H54 (cell line): ENCODE measurements around the gene U2SURP.
"Not testable (repeated sequence)": the region's sequence is repeated elsewhere in the genome, so short reads cannot be mapped to it uniquely, and the experiment has no call there.

ENCODE experiments used
- DNase-seq: peaks from one replicate; pipeline ENCODE4 v3.0.0; 2011; ENCODE audit warnings: low spot score, mixed read lengths; ENCODE audit not compliant: insufficient read length
- FAIRE-seq: peaks from 3 replicates; lab custom pipeline; 2011; peaks lifted over from hg19 to GRCh38; lab: Jason Lieb, UNC
- POLR2A ChIP-seq: IDR thresholded peaks from 2 replicates; pipeline ENCODE4 v1.6.1; 2011; ENCODE audit warnings: low read depth, mild to moderate bottlenecking, low read length

U2SURP gene

DNA sequence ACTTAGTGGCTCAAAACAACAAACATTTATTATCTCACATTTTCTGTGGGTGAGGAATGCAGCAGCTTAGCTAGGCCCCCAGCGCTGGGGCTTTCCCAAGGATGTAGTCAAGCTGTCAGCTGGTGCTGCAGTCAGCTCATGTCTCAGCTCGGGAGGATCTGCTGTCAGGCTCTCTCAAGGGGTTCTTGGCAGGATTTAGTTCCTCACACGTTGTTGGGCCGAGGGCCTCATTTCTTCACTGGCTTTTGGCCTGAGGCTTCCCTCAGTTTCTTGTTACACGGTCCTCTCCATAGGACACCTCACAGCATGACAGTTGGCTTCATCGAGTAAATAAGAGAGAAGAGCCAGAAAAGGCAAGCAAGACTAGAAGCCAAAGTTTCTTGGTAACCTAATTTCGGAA, 13.7 kb upstream of the U2SURP start:
- no peak for DNase-seq
- no peak for FAIRE-seq
- no peak for TF ChIP-seq POLR2A

GRCh38 chr3:142988221-142988620, 13.1 kb upstream of the U2SURP start:
- DNase-seq, FAIRE-seq: not testable (repeated sequence)

DNA sequence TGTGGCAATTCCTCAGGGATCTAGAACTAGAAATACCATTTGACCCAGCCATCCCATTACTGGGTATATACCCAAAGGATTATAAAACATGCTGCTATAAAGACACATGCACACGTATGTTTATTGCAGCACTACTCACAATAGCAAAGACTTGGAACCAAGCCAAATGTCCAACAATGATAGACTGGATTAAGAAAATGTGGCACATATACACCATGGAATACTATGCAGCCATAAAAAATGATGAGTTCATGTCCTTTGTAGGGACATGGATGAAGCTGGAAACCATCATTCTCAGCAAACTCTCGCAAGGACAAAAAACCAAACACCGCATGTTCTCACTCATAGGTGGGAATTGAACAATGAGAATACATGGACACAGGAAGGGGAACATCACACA, 12.5 kb upstream of the U2SURP start:
- DNase-seq, FAIRE-seq: not testable (repeated sequence)

- FAIRE-seq, result no peak
- no peak for TF ChIP-seq POLR2A
- no peak for DNase-seq
Measured at GRCh38 chr3:142990721-142991120, 10.6 kb upstream of the U2SURP start.

DNA sequence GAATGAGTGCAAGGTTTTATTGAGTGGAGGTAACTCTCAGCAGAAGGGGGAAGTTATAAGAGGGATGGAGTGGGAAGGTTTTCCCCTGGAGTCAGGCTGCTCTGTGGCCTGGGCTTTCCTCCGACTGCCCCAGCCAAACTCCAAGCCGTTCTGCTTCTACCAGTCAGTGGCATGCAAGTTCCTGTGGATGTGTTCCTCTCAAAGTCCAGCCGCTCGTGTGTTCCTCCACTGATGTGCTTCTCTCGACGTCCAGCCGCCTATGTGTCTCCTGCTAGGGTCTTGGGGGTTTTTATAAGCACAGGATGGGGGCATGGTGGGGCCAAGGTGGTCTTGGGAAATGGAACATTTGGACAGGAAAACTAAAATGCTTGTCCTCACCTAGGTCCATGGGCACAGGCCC, 9.0 kb upstream of the U2SURP start:
- TF ChIP-seq POLR2A, result no peak
- FAIRE-seq, result no peak

DNA sequence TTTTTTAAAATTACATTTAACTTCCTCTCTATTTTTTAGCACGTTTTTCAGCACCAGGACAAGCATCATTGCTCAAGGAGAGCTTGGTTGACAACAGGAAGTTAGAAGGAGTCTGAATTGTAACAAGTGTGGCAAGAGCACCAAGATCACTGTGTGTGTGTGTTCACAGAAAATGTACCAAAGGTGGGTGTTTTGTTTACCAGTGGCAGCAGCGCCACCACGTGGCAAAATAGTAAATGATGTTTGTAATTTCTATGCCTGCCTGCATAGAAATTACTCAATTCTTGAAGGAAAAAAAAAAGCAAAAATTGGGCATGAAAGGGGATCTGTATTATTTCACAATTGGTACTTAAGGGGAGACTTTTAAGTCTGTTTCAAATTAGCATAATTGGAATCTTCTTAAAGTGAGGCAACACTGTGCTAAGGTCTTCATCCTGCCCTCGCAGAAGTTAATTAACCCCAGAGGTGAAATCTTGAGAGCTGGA, 7.4 kb upstream of the U2SURP start:
- no peak for TF ChIP-seq POLR2A
- DNase-seq (no peak), FAIRE-seq (peak; percentile 98)

More for the DNA sequence above, 9.0 kb upstream of the U2SURP start:
- no peak for DNase-seq

DNA sequence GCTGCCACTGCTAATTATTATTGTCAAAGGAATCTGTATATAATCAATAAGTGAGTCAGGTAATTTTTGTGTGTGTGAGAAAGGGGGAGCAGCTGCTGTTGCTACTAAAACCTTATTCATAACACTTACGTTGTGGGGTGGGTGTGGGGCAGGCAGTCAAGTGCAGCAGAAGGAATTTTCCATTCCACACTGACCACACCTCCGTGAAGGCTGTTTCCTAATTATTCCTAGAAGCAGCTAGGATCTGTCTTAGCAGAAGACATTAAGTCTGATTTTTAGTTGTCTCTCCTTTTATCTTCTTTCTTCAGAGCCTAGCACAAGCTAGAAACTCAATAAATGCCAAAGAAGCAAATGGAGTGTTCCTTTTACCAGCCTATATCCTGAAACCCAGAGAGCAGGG, 4.0 kb upstream of the U2SURP start:
- no peak for TF ChIP-seq POLR2A
- DNase-seq, result no peak
- FAIRE-seq, result no peak

DNA sequence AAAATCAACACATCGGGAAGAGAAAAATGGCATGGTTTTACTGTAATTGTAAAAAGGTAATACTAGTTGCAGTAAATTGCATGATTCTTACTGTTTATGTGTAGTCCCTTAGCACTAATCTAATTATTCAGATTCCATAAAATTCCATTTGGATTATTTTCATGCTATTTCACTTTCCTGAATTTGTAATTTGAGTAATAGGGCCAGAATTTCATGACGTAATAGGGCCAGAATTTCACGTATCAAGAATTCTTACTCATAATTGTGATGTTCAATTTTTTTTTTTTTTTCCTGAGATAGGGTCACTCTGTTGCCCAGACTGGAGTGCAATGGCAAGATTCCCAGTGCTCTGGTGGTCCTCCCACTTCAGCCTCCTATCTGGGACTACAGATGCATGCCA, 2.9 kb upstream of the U2SURP start:
- TF ChIP-seq POLR2A, result no peak
- no peak for DNase-seq
- no peak for FAIRE-seq

- DNase-seq, result no peak
- no peak for TF ChIP-seq POLR2A
- FAIRE-seq, result no peak
Measured at GRCh38 chr3:142999881-143000280, 1.5 kb upstream of the U2SURP start.

GRCh38 chr3:143000528-143000927, 842 bp upstream of the U2SURP start:
- DNase-seq, result no peak
- no peak for FAIRE-seq
- TF ChIP-seq POLR2A, result no peak

DNA sequence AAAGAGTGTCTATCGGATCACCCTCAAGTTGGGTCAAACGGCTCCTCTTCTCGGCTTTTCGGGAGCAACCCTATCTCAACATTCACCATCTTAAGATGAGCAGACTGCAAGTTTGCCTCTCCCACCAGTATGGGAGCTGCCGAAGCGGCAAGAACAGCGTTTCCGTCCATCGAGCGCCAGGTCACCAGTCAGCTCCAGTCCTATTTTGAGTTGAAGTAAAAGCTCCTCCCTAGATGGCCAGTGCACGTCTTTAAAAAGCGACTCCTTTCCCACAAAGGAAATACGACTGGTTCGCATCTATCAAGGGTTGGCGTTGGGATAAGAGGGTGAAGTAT, 369 bp upstream of the U2SURP start:
- TF ChIP-seq POLR2A, result no peak
- FAIRE-seq (no peak), DNase-seq (no peak)

DNA sequence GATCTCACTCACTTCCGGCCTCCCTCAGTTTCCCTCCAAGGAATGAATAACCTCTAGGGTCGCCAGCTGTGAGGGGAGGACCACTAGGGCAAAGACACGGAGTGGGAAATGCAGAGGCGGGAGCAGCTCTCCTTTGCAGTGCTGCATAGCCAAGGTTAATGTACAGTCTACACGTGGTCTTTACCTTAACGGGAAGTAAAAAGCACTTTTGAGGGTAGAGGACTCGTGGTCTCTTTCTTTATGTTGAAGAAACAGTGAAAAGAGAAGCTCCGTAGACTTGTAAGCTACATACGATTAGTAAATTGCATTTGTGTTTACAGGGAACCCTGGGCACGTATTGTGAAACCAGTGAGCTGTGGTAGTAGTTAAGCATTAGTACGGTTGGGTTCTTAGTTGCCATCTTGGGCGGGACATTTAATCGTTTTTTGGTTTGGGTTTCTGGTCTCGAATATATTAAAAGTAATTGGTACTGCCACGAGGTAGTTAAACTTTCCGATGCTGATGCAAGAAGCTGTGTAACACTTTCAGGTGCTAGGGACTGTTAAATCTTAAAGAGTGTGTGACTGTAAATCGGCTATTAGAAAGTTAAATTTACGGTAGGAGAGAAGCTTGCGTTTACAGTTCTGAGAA, 828 bp downstream of the U2SURP start:
- TF ChIP-seq POLR2A, result no peak
- FAIRE-seq (peak; percentile 36), DNase-seq (no peak)

DNA sequence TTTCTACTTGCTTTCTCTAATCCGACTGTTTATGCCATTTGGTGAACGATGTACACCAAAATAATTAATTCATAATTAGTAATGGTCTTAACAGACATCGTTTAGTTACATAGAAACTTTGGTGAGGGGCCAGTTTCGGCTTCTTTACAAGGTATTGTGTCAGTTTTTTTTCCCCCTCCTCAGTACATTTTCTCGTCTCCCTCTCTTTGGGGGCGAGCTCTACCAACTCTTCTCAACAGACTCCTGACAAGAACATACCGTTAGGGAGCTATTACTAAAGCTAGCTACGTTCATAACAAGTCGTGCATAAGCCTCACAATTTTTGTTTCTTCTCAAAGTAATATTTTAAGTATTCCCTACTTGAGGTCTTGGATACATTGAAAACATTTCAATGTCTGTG, 1.4 kb downstream of the U2SURP start:
- no peak for FAIRE-seq

DNA sequence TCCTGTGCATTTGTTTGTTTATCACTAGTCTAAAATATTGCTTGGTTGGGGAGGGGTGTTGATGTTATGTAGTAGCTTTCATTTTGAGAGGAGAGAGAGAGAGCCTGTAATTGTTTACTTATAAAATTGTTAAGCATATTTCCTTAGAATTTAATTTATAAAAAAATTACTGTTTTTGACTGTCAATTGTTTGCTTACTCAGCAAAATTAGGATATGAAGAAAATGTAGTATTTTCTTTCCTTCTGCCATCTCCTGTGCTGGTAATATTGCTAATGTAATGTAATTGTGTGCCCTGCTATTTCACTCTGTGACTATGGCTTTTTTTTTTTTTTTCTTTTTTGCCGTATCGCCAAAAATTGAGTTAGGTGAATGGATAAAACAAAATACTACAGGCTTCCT, 3.5 kb downstream of the U2SURP start:
- no peak for FAIRE-seq
- no peak for DNase-seq
- TF ChIP-seq POLR2A, result no peak

More for the DNA sequence above, 1.4 kb downstream of the U2SURP start:
- TF ChIP-seq POLR2A, result no peak
- no peak for DNase-seq

DNA sequence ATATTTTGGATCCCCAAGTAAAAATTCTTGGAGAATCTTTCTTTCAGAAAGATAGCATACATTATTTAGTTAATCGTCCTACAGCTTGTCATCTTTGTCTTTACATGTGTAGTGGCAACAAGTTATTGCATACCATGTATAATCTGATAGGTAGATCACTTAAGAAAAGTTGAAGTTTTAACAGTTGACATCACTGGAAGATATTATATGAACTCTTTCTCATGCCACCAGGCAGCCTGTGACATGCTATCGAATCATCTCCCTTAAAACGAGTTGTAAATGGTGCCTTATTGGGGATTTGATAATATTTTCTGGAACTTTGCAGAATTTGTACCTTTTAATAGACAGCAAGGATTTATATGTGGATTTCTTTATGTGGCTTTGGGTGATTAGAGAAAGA, 8.7 kb downstream of the U2SURP start:
- TF ChIP-seq POLR2A, result no peak
- DNase-seq (no peak), FAIRE-seq (peak; percentile 75)
